HG02588 (cell line): ENCODE data around the gene EXOC3L4.

Experiments used
- ATAC-seq: cut with Tn5 transposase; IDR thresholded peaks from one replicate; pipeline ENCODE4 v1.9.1; 2021; ENCODE audit warnings: mild to moderate bottlenecking, moderate library complexity; ENCODE audit not compliant: unreplicated experiment

Gene EXOC3L4

DNA sequence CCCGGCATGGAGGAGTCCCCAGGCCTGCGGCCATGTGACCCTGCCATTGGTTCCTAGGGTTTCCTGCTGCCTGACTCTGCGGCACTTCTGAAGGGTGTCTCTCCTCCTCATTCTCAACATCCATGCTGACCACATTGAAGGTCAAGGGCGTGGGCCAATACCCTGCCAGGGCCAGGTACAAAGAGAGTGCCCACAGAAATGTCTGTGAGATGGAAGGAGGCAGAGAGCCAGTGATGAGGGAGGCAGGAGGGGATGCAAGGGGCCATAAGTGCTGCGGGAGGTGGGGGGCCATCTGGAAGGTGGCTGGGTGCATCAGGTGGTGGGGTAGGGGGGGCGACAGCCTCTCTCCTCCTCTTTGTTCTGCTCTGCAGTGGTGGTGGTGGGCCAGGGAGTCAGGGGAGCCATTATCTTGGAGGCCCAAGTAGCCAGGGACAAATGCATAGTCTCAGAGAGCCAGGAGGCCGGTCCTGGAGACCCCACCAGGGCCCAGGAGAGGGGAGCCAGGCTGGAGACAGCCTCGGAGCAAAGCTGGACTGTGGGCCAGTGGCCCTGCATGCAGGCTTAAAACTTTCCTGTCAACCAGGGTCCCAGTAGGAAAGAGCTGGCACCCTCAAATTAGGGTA is 24.2 kb upstream of the EXOC3L4 start:
- ATAC-seq: no peak

DNA sequence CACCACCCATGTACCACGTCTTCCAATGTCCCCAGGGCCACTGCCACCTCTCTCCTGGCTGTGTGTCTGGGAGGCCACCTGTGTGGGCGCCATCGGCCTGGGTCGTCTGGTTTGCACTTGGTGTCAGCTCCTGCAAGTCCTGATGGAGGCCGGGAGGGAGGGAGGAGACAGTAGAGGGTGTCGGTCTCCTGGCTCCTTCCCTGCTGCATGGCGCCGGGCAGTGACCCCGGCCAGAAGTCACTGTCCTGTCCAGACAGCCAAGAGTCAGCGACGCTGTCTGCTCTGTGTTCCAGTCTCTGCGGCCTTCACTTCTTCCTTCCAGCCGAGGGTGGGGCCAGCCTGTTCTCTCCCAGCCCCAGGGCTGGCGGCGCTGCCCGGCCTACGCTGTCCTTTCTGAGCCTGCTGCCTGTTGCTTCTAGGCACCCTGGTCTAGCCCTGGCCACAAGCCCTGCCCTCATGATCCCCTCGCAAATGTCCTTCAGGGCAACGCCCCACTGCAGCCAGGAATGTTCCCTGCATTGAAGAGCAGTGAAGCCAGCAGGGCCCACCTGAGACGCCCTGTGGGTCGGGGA is 23.5 kb upstream of the EXOC3L4 start:
- no peak for ATAC-seq

GRCh38 chr14:103071544-103072251 is 22.8 kb upstream of the EXOC3L4 start:
- no peak for ATAC-seq

GRCh38 chr14:103072595-103073366 is 21.7 kb upstream of the EXOC3L4 start:
- no peak for ATAC-seq

DNA sequence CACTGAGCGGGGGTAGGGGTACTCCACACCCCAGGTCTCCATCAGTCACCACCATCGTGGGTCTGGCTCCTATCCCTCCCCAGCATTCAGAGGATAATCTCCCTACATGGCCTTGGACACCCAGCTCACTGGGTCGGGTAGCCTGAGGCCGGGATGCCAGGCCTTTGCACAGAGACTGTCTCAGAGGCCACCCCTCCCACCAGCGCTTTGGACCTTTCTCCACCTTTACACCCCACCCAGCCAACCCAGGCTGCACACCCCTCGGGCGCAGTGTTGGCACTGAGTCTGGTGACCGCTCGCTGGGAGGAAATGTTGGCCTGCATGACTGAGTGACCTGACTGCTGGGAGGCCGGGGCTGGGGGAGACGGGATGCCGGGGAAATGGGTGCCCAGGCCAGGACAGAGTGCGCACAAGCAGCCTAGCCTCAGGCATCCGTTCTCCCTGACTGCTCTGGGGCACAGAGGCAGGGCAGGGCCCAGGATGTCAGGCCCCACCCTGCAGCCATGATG is 21.1 kb upstream of the EXOC3L4 start:
- ATAC-seq: no peak

GRCh38 chr14:103073876-103074728 is 20.4 kb upstream of the EXOC3L4 start:
- ATAC-seq: no peak

DNA sequence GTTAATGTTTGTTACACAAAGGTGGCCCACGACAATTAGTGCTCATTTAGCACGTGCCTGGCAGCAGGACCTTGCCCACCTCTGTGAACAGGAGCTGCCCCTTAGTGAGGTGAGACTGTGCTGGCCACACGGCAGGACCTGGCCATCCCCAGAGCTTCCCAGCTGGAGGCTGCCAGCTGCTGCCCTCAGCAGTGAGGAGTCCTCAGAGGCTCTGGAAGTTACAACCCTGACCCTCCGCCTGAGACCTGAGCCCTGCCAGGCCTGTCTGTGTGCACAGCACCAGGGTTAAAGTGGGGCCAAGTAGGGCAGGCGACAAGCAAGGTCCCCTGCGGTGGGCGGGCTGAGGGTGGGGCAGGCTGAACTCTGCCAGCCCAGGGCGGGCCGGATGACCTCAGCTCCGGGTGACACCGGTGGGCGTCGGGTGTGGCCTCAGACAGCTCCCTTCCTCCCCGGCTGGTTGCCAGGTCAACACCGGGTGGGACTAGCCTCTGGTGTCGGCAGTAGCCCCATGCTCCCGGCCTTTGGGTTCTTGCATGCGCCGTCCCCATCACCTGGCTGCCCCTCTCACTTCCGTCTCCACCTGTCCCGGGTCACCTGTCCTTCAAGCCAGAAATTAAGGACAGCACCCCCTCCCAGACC is 19.7 kb upstream of the EXOC3L4 start:
- no peak for ATAC-seq

GRCh38 chr14:103078420-103078749 is 16.1 kb upstream of the EXOC3L4 start:
- ATAC-seq: no peak

GRCh38 chr14:103078860-103079587 is 15.5 kb upstream of the EXOC3L4 start:
- ATAC-seq: no peak

GRCh38 chr14:103081951-103082350 is 12.6 kb upstream of the EXOC3L4 start:
- ATAC-seq: no peak

DNA sequence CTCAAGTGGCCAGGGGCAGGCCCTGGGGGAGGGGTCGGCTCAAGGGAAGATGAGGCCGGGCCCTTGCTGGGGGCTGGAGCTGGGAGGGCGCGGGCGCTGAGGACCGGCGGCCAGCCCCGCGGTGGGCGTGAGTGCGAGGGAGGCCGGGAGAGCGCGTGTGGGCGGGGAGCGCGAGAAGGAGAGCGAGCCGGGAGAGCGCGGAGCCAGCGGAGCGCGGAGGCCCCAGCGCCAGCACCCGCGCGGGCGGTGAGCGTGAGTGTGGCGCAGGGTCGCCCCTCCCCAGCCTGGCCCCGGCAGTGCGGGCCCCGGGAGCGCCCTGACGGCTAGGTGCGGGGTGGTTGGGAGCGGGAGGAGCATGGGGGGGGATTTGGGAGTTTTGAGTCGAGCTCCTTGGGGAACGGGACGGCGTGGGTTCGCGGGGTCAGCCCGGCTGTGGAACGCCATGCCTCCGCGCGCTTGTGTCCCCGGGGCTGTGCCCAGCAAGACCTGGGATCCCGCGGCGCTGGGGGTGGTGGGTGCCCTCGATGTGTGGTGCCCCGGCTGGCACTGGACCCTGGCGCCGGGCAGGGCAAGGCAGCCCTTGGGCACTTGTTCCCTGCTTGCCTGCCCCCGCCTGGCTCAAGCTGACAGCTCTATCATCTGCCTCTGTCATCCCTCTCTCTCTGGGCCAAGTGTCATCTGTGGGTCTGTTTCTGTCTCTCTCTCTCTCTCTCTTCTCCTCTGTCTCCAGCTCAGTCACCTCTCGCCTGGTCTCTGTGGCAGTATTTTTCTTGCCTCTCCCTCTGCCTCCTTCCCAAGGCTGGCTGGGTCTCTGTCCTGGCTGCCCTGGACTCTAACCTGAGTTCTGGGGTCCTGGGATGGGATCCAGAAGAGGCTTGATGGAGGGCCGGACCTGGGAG is 10.3 kb upstream of the EXOC3L4 start, which contains the start of gene LBHD2:
LBHD2 (plus strand) TSS at position 190 of the 899 bp plus-strand sequence. CDS start 1,803 bp downstream, outside the sequence.
- ATAC-seq: no peak

GRCh38 chr14:103085106-103086091 is 9.1 kb upstream of the EXOC3L4 start:
- no peak for ATAC-seq

- ATAC-seq: no peak
Measured at GRCh38 chr14:103086771-103087342, 7.7 kb upstream of the EXOC3L4 start.

DNA sequence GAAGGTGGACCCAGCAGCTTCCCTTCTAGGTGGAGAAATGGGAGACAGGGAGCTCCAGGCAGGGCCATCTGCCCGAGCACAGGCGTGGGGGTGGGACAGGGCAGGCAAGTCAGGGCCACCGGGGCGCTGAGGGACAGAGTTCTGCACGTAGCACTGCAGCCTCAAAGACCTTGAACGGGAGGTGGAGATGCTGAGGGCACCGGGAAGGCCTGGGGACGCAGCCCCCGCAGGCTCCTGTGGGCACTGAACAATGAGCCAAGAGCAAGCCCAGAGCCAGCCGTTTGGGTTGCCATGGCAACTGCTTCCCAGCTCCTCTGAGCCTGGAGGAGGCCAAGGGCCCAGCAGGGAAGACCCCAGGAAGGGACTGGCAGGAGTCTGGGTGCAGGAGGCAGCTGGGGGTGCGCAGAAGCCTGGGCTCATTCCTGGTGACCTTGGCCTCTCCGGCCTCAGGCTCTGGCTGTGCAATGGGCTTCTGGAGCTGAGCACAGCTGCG is 7.1 kb upstream of the EXOC3L4 start:
- ATAC-seq: no peak

- no peak for ATAC-seq
Measured at GRCh38 chr14:103088921-103089320, 5.6 kb upstream of the EXOC3L4 start.
